Neural cell (in vitro differentiated cells): ENCODE measurements around the gene PPFIBP2.

ENCODE experiments used
- CTCF ChIP-seq: fragments of 450-650 bp; IDR thresholded peaks from 2 replicates; pipeline ENCODE4 v1.5.1; 2014; ENCODE audit warnings: antibody characterized with exemption, mild to moderate bottlenecking, moderate library complexity; ENCODE audit not compliant: poor library complexity, severe bottlenecking
- EZH2 ChIP-seq: fragments of 200-600, 300-800 bp; shearing (Covaris generic), sonication (generic); IDR thresholded peaks from 2 replicates; pipeline ENCODE4 v1.6.1; 2014; ENCODE audit warnings: antibody characterized with exemption, low read length, borderline replicate concordance, mild to moderate bottlenecking; ENCODE audit not compliant: insufficient read depth, poor library complexity, severe bottlenecking
- POLR2AphosphoS5 ChIP-seq: IDR thresholded peaks from 2 replicates; pipeline ENCODE4 v1.6.1; 2012

- TF ChIP-seq CTCF (no peak), EZH2 (no peak), POLR2AphosphoS5 (no peak)
Measured at GRCh38 chr11:7600205-7600775, 86.5 kb downstream of the PPFIBP2 start.
